Measurements from ENCODE around the gene ACKR2.

DNA sequence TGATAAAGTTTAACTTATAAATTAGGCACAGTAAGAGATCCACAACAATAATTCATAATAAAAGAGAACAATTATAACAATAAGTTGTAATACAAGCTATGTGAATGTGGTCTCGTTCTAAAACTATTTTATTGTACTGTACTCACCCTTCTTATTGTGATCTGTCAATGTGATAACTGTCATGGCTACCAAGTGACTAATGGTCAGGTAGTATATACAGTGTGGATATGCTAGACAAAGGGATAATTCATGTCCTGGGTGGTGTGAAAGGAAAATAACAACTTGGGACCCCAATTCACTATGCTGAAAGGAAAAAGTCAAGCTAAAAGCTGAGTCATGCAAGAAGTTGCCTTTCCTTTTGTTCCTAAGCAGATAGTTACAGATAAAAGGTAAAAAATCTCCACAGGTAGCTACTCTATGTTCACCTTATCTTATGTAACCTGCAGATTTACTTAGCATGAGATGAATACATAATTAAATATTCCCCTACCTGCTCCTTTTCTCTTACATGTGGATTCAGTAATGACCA lies 77.1 kb downstream of the ACKR2 start:
- TF ChIP-seq MEIS1 (CRISPR knock-in tag; IDR thresholded peaks at IDR 0.05; ENCODE audit: borderline replicate concordance) (no peak), ZNF184 (tag by site-specific recombination; IDR thresholded peaks at IDR 0.05) (no peak), ZNF24 (tag by site-specific recombination; IDR thresholded peaks at IDR 0.05) (no peak), ZNF26 (tag by site-specific recombination; IDR thresholded peaks at IDR 0.05) (no peak)
- TF ChIP-seq, protein P1, sequence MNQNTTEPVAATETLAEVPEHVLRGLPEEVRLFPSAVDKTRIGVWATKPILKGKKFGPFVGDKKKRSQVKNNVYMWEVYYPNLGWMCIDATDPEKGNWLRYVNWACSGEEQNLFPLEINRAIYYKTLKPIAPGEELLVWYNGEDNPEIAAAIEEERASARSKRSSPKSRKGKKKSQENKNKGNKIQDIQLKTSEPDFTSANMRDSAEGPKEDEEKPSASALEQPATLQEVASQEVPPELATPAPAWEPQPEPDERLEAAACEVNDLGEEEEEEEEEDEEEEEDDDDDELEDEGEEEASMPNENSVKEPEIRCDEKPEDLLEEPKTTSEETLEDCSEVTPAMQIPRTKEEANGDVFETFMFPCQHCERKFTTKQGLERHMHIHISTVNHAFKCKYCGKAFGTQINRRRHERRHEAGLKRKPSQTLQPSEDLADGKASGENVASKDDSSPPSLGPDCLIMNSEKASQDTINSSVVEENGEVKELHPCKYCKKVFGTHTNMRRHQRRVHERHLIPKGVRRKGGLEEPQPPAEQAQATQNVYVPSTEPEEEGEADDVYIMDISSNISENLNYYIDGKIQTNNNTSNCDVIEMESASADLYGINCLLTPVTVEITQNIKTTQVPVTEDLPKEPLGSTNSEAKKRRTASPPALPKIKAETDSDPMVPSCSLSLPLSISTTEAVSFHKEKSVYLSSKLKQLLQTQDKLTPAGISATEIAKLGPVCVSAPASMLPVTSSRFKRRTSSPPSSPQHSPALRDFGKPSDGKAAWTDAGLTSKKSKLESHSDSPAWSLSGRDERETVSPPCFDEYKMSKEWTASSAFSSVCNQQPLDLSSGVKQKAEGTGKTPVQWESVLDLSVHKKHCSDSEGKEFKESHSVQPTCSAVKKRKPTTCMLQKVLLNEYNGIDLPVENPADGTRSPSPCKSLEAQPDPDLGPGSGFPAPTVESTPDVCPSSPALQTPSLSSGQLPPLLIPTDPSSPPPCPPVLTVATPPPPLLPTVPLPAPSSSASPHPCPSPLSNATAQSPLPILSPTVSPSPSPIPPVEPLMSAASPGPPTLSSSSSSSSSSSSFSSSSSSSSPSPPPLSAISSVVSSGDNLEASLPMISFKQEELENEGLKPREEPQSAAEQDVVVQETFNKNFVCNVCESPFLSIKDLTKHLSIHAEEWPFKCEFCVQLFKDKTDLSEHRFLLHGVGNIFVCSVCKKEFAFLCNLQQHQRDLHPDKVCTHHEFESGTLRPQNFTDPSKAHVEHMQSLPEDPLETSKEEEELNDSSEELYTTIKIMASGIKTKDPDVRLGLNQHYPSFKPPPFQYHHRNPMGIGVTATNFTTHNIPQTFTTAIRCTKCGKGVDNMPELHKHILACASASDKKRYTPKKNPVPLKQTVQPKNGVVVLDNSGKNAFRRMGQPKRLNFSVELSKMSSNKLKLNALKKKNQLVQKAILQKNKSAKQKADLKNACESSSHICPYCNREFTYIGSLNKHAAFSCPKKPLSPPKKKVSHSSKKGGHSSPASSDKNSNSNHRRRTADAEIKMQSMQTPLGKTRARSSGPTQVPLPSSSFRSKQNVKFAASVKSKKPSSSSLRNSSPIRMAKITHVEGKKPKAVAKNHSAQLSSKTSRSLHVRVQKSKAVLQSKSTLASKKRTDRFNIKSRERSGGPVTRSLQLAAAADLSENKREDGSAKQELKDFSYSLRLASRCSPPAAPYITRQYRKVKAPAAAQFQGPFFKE (tag by site-specific recombination; IDR thresholded peaks at IDR 0.05; ENCODE audit: borderline replicate concordance) = no peak

Data from HEK293 (cell line).